Measurements from ENCODE around the gene ADD2. TPM values are rescaled to one million over a fixed set of nuclear protein-coding genes. Genes with fewer than 3 reads are reported as not detected.

Gene ADD2
- total RNA-seq, 1 donor from 2014 or later = 45.3 TPM

GRCh38 chr2:70718241-70718640 lies 49.8 kb downstream of the ADD2 start:
- TF ChIP-seq CTCF (IDR thresholded peaks at IDR 0.05) = no peak
- no peak for TF ChIP-seq EZH2 (IDR thresholded peaks at IDR 0.05)
- TF ChIP-seq EZH2phosphoT487 (IDR thresholded peaks at IDR 0.05) = no peak
- H3K27ac ChIP-seq = no peak overlapping the region
- H3K4me3 Mint-ChIP-seq = no peak overlapping the region
- H3K27me3 Mint-ChIP-seq (ENCODE audit: insufficient read depth, low read depth) = peaks cover 7% of the 10 kb centered on the region
- H3K36me3 Mint-ChIP-seq = peaks cover 7% of the 10 kb centered on the region
- H3F3A ChIP-seq (ENCODE audit: low read depth) = no peaks in the 10 kb centered on the region
- peaks cover 91% of the 10 kb centered on the region for H4K20me1 ChIP-seq (ENCODE audit: low read depth)
- H3K4me3 ChIP-seq = no peak overlapping the region
- no peaks in the 10 kb centered on the region for H3K9me3 Mint-ChIP-seq
- H3K27ac Mint-ChIP-seq = peak overlapping the region; percentile 39
- H3K9ac ChIP-seq = no peak overlapping the region
- H3K4me1 ChIP-seq = peaks cover 18% of the 10 kb centered on the region
- H3K4me1 Mint-ChIP-seq = peaks cover 44% of the 10 kb centered on the region
- no peak for DNase-seq (ENCODE audit: low spot score)
- H3K4me2 ChIP-seq = no peak overlapping the region
- no peaks in the 10 kb centered on the region for H3K9me3 ChIP-seq (ENCODE audit: low read depth)
- no peaks in the 10 kb centered on the region for H3K36me3 ChIP-seq
- H2AFZ ChIP-seq (replicated peaks) = no peak overlapping the region
- H3K27me3 ChIP-seq = no peaks in the 10 kb centered on the region
- peaks cover 67% of the 10 kb centered on the region for H3K79me2 ChIP-seq (ENCODE audit: low read depth)

- Mint-ChIP-seq H3K36me3 (peaks cover 7% of the 10 kb centered on the region), H3K4me1 (peaks cover 38% of the 10 kb centered on the region)
- H3K4me1 ChIP-seq = peaks cover 18% of the 10 kb centered on the region
Observed at GRCh38 chr2:70717431-70718038, 50.5 kb downstream of the ADD2 start.

GRCh38 chr2:70716951-70717350 lies 51.0 kb downstream of the ADD2 start:
- DNase-seq (ENCODE audit: low spot score) = no peak
- Histone ChIP-seq H3K4me2 (no peak overlapping the region), H3K9ac (no peak overlapping the region), H3K4me3 (no peak overlapping the region), H3K27ac (no peak overlapping the region), H3F3A (ENCODE audit: low read depth) (no peaks in the 10 kb centered on the region), H3K27me3 (no peaks in the 10 kb centered on the region), H3K4me1 (peaks cover 18% of the 10 kb centered on the region), H3K9me3 (ENCODE audit: low read depth) (no peaks in the 10 kb centered on the region), H4K20me1 (ENCODE audit: low read depth) (peaks cover 80% of the 10 kb centered on the region), H2AFZ (replicated peaks) (no peak overlapping the region), H3K36me3 (no peaks in the 10 kb centered on the region), H3K79me2 (ENCODE audit: low read depth) (peaks cover 68% of the 10 kb centered on the region)
- Mint-ChIP-seq H3K27me3 (ENCODE audit: insufficient read depth, low read depth) (peaks cover 6% of the 10 kb centered on the region), H3K4me3 (no peak overlapping the region), H3K36me3 (peaks cover 5% of the 10 kb centered on the region), H3K27ac (peak overlapping the region; percentile 62), H3K9me3 (no peaks in the 10 kb centered on the region), H3K4me1 (peaks cover 36% of the 10 kb centered on the region)
- no peak for TF ChIP-seq EZH2phosphoT487 (IDR thresholded peaks at IDR 0.05)
- no peak for TF ChIP-seq EZH2 (IDR thresholded peaks at IDR 0.05)
- no peak for TF ChIP-seq CTCF (IDR thresholded peaks at IDR 0.05)

More at GRCh38 chr2:70717431-70718038, 50.5 kb downstream of the ADD2 start:
- Mint-ChIP-seq H3K27me3 (ENCODE audit: insufficient read depth, low read depth) (peaks cover 7% of the 10 kb centered on the region), H3K4me3 (no peak overlapping the region), H3K27ac (no peak overlapping the region), H3K9me3 (no peaks in the 10 kb centered on the region)
- TF ChIP-seq EZH2phosphoT487 (IDR thresholded peaks at IDR 0.05) (no peak), EZH2 (IDR thresholded peaks at IDR 0.05) (no peak), CTCF (IDR thresholded peaks at IDR 0.05) (no peak)
- DNase-seq (ENCODE audit: low spot score) = no peak
- H3K4me2 ChIP-seq = no peak overlapping the region
- no peaks in the 10 kb centered on the region for H3K9me3 ChIP-seq (ENCODE audit: low read depth)
- H3K9ac ChIP-seq = no peak overlapping the region
- peaks cover 86% of the 10 kb centered on the region for H4K20me1 ChIP-seq (ENCODE audit: low read depth)
- no peaks in the 10 kb centered on the region for H3K27me3 ChIP-seq
- H3K79me2 ChIP-seq (ENCODE audit: low read depth) = peaks cover 72% of the 10 kb centered on the region
- no peak overlapping the region for H2AFZ ChIP-seq (replicated peaks)
- H3K27ac ChIP-seq = no peak overlapping the region
- no peaks in the 10 kb centered on the region for H3F3A ChIP-seq (ENCODE audit: low read depth)
- no peak overlapping the region for H3K4me3 ChIP-seq
- no peaks in the 10 kb centered on the region for H3K36me3 ChIP-seq

Data from neural progenitor cell (in vitro differentiated cells).